CD1c-positive myeloid dendritic cell (primary cell): ENCODE results near the gene STAP2.
"Not testable (repeated sequence)": the region's sequence is repeated elsewhere in the genome, so short reads cannot be mapped to it uniquely, and the experiment has no call there.

Source experiments
- DNase-seq: peaks from one replicate; pipeline ENCODE4 v3.0.0-alpha.2; 2016; ENCODE audit errors: extremely low spot score

Gene STAP2

GRCh38 chr19:4298810-4299550 lies 39.6 kb downstream of the STAP2 start:
- DNase-seq: no peak

DNA sequence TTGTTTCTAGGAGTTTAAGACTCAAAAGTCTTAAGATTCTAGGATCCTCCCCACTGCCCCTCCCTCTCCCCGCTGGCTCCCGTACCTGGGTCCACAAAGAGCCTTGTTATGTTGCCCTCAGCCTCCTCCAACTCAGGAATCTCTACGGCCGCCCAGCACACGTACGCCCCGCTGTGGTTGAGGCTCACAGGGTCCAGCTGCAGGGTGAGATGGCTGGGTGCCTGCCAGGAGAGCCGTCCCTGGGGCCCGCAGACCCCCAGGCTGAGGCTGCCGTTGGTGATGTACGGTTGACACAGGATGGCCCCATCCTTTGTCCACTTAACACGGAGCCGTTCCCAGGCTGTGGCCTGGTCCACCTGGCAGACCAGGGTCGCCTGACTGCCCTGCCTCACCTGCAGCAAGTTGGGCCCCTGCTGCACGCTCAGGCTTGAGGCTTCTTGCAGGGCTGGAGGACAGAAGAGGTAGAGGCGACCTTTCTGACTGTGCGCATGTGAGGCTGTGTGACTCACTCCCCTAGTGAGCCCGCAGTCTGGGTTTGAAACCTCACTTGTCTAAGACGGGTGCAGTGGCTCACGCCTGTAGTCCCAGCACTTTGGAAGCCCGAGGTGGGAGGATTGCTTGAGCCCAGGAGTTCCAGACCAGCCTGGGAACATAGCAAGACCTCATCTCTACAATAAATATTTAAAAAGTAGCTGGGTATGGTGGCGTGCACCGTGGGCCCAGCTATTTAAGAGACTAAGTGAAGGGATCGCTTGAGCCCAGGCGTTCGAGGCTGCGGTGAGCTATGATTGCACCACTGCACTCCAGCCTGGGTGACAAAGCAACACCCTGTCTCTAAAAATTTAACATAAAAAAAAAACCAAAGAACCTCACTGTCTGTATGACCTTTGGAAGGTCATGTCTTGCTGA lies 40.5 kb downstream of the STAP2 start:
- no peak for DNase-seq

DNA sequence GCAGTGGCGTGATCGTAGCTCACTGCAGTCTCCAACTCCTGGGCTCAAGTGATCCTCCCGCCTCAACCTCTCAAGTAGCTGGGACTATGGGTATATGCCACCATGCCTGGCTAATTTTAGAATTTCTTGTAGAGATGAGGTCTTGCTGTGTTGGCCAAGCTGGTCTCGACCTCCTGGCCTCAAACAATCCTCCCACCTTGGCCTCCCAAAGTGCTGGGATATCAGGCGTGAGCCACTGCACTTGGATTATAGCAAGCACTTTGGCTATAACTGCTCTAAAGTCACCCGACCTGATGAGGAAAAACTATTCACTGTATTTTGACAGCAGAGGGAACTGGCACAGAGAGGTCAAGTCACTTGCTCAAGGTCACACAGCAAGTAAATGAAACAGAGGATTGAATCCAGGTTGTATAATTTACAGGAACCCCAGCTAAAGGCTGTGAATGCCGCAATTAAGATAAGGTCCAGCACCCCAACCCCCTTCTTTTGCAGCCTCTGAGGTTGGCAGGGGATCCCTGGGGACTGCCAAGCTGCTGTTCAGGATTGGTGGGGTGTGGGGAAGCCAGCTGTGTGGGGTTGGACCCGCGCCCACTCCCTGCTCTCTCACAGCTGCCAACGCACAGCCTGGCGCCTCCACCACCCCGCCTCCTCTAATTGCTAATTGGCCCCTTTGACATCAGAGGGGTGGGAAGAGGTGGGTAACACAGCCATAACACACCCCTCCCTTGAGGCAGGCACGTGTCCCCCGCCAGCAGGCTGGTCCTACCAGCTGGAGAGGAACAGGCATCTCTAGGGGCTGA lies 42.5 kb downstream of the STAP2 start:
- no peak for DNase-seq

DNA sequence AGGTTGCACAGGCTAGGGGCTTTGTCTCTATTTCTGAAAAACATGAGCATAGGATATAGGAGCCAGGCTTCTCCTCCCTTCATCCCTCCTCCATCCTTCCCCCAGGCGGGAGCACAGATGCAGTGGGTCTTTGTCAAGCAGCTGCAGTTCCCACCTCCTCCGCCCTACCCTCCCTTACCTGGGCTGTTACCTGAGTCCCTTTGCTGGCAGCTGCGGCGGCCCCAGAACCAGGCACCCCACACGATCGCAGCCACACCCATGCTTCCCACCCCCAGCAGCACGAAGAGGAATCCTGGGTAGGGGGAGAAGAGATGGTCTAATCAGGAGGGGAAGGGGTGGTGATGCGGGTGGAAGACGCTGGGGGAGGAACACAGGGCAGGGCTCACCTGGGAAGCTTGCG lies 44.2 kb downstream of the STAP2 start:
- no peak for DNase-seq

DNA sequence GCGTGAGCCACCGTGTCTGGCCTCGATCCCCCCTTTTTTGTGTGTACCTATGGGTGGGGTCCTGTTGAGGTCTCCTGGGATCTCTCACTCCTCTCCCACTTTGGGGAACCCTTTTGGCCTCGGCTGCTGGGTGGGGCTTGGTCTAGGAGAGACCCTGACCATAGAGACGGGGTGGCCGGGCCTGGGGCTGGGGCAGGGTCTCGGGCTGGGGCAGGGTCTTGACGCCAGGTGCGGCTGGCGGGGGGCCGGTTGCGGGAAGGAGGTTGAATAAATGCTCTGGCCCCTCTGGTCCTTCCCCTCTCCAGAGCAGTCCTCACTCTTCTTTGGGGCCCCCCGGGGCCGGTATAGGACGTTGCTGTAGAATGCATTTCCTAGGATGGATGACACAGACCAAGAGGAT lies 46.1 kb downstream of the STAP2 start:
- DNase-seq: no peak

- no peak for DNase-seq
Measured at GRCh38 chr19:4291184-4291732, 47.4 kb downstream of the STAP2 start.

GRCh38 chr19:4288091-4288777 lies 50.4 kb downstream of the STAP2 start:
- DNase-seq: no peak

- DNase-seq: not testable (repeated sequence)
Measured at GRCh38 chr19:4286141-4286540, 52.5 kb downstream of the STAP2 start.

DNA sequence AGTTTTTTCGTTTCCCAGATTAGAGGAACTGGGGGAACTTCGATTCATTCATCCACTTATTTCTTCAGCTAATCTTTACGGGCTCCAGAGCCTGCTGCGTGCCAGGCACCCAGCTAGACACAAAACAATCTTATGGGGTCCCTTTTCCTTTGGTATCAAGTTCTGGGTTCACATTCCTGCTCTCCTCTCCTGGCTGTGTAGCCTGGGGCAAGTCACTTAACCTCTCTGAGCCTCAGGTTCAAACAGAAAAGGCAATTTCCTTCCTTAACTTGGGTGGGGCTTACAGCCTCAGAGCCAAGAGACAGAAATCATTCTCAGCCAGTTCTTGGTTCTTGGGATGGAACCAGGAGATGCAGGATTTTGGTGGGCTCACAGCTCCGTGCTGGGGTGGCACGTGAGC lies 53.7 kb downstream of the STAP2 start:
- DNase-seq: no peak

GRCh38 chr19:4284176-4284958 lies 54.3 kb downstream of the STAP2 start:
- no peak for DNase-seq

DNA sequence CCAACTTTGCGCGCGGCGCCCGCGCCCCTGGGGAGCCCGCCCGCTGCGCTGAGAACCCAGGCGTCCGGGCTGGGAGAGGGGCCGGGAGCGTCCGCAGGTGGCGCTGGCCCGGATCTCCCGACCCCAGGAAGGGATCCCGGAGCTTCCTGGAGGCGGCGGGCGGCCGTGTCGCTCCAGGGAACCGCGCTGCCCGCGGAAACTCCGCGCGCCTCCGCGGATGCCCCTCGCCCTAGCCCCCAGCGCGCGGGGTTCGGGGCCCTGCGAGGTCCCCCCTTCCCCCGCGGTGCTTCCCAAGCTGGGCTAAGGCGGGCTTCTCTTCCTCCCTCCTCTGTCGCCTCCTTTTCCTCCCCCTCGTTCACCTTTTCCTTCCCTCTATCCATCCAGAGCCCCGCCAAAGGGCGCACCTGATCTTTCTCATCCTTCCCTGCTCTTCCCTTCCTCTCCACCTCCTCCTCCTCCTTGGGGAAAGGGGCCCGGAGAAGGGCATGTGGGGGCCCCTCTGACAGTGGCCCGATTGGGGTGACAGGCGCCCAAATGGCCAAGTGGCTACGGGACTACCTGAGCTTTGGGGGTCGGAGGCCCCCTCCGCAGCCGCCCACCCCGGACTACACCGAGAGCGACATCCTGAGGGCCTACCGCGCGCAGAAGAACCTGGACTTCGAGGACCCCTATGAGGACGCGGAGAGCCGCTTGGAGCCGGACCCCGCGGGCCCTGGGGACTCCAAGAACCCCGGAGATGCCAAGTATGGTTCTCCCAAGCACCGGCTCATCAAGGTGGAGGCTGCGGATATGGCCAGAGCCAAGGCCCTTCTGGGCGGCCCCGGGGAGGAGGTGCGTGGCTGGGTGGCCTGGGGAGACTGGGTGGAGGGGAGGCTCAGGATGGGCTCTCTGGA lies 58.9 kb downstream of the STAP2 start:
- no peak for DNase-seq

DNA sequence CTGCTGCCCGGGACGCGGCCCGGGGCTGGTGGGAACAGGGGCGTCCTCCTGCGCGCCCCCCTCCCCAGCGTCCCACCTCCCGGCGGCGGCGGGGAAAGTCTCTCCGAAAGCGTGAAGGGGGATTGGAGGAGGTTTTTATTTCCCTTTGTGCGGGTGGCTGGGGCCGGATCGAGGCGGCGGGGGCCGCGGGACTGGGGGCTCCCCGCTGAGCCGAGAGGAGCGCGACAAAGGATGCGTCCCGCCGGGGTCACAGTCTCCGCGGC lies 59.4 kb downstream of the STAP2 start:
- no peak for DNase-seq

DNA sequence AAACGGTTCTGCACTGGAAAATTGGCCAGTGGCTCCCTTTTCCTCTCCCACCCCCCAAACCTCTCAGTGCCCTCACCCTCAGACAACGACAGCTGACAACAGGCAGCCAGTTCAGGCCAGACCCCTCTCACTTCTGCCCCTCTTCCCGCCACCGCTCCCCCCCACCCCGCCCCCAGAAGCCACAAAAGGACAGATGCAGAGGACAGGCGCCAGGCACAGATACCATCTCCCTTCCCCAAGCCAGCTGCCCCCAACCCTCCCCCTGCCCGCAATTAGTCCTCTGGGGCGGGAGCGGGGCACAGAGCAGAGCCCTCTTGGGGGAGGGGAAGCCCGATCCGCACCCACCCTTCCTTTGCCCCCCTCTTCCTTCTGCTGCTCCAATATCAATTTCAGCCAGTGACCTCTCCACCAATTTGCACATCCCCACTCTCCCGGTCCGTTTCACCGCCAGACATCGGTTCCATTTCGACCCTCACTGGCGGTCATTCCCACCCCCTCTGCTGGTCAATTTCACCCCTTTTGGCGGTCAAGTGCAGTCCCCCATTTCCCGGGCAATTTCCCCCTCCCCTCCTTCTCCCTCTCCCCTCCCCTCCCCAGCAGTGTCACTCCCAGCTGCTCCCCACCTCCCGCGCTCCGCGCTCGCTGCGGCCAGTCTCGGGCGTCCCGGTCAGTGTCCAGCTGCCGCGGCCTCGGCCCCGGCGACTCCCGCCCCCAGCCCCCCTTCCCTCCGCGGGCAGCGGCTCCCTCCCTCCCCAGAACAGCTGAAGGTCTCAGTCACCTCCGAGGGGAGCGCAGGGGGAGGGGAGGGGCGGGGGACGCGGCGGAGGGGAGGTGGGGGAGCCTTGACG lies 60.0 kb downstream of the STAP2 start, which contains the start of gene SHD:
TSS of gene SHD (plus strand) at position 848 of the 848 bp plus-strand sequence. CDS start 798 bp downstream, outside the sequence.
- DNase-seq: no peak

GRCh38 chr19:4278010-4278409 lies 60.6 kb downstream of the STAP2 start:
- no peak for DNase-seq

- no peak for DNase-seq
Measured at GRCh38 chr19:4277191-4277696, 61.4 kb downstream of the STAP2 start.

- not testable (repeated sequence) for DNase-seq
Measured at GRCh38 chr19:4274321-4274686, 64.3 kb downstream of the STAP2 start.
